Common myeloid progenitor, CD34-positive (primary cell): ENCODE data around the gene ELF2.
A peak's percentile ranks its signal among the peaks of the same experiment; 100 is the strongest.
"Not testable (repeated sequence)": the region's sequence is repeated elsewhere in the genome, so short reads cannot be mapped to it uniquely, and the experiment has no call there.

Source experiments
- CTCF ChIA-PET: fragments of 350-600 bp; sonication (Branson Sonifier 250); formaldehyde crosslinking; loops from one replicate; lab custom pipeline; 2021; ENCODE audit warnings: antibody characterized with exemption; lab: Charles Lee
- POLR2A ChIA-PET: fragments of 350-600 bp; sonication (Branson Sonifier 250); formaldehyde crosslinking; loops from one replicate; lab custom pipeline; 2021; ENCODE audit warnings: antibody characterized with exemption; lab: Charles Lee
- DNase-seq, 3 donors: peaks; one replicate each; pipeline versions ENCODE4 v3.0.0 to v3.0.0-alpha.2; 2013
- H3K27ac ChIP-seq, 2 experiments: 1 replicate in 1 of 2; 2 replicates in 1 of 2; pipeline ENCODE4 v1.7.0; 2013; ENCODE audit warnings: inconsistent platforms in 2 of 2, low read length in 2 of 2, mild to moderate bottlenecking in 2 of 2, low read depth in 1 of 2, moderate library complexity in 1 of 2; ENCODE audit not compliant: severe bottlenecking in 2 of 2, insufficient read depth in 1 of 2, poor library complexity in 1 of 2
- H3K27me3 ChIP-seq, 5 experiments: replicated peaks in 2 of 5; 1 replicate in 3 of 5; 2 replicates in 2 of 5; pipeline versions ENCODE4 v1.6.1 to v1.7.0; 2013; ENCODE audit warnings: low read length in 4 of 5, mild to moderate bottlenecking in 2 of 5, moderate library complexity in 2 of 5, inconsistent platforms in 1 of 5; ENCODE audit not compliant: insufficient read depth in 5 of 5, control insufficient read depth in 4 of 5
- H3K36me3 ChIP-seq, 4 experiments: 1 replicate in 2 of 4; 2 replicates in 2 of 4; pipeline versions ENCODE4 v1.6.1 to v1.7.0; 2013; ENCODE audit warnings: low read length in 3 of 4, control low read depth in 1 of 4, mild to moderate bottlenecking in 1 of 4; ENCODE audit not compliant: control insufficient read depth in 4 of 4, insufficient read depth in 4 of 4
- H3K4me1 ChIP-seq, 4 experiments: 1 replicate in 3 of 4; 2 replicates in 1 of 4; pipeline versions ENCODE4 v1.6.1 to v1.7.1; 2013; ENCODE audit warnings: low read length in 3 of 4, mild to moderate bottlenecking in 3 of 4, control low read depth in 1 of 4, inconsistent platforms in 1 of 4, moderate library complexity in 1 of 4; ENCODE audit not compliant: control insufficient read depth in 4 of 4, insufficient read depth in 4 of 4; ENCODE audit errors: control extremely low read depth in 1 of 4
- H3K4me3 ChIP-seq, 7 experiments: 1 replicate in 4 of 7; 2 replicates in 3 of 7; pipeline versions ENCODE4 v1.5.1 to v1.7.0; 2013; ENCODE audit warnings: mild to moderate bottlenecking in 7 of 7, low read length in 6 of 7, moderate library complexity in 6 of 7, inconsistent platforms in 2 of 7, low read depth in 2 of 7, control low read depth in 1 of 7; ENCODE audit not compliant: insufficient read depth in 4 of 7, control insufficient read depth in 1 of 7; ENCODE audit errors: extremely low read depth in 1 of 7
- H3K9me3 ChIP-seq, 5 experiments: 1 replicate in 4 of 5; 2 replicates in 1 of 5; pipeline versions ENCODE4 v1.6.1 to v1.7.1; 2013; ENCODE audit warnings: low read length in 4 of 5, mild to moderate bottlenecking in 2 of 5, inconsistent platforms in 1 of 5, low read depth in 1 of 5, moderate library complexity in 1 of 5; ENCODE audit not compliant: control insufficient read depth in 4 of 5, insufficient read depth in 2 of 5; ENCODE audit errors: control extremely low read depth in 1 of 5
- WGBS: methylation state at CpG from one replicate; pipeline ENCODE4 v1.1.5; 2013; ENCODE audit not compliant: insufficient coverage; 5-methylcytosine and 5-hydroxymethylcytosine counted together

ELF2 gene

DNA sequence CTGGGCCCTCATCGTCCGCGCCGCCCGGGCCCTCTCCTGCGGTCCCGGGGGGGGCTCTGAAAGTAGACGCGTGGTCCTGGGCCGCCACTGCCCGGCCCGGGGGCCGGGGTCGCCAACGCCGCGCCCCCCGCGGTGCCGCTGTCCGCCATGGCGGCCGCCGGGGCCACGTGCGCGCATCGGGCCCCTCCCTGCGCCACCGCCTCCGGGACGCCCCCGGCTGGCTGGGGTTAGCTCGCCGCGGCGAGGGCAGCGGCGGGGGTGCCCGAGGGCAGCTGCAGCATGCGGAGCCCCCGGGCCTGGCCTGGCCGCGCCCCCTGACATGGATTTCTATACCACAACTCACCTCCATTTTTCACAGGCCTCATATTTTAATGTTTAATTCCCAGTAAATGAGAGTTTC is 61.8 kb downstream of the ELF2 start:
- WGBS, result over 99% methylated on average over 21 of the region's 44 CpGs

DNA sequence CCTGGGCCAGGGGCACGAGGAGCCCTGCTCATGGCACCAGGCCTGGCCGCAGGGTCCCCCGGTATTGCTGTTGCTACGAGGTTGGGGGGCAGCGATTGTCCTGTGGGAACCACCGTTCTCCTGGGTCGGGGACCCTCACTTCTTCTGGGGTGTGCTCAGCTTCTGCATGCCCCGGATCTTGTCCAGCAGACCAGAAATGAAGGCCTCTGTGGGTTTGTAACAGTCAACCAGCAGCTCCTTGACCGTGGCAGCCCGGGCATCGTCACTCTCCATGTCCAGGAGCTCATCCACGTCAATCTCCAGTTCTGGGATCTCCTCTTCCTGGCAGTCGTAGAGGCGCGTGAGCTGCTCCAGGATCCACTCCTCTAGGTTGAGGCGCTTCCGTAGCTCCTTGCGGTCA is 62.2 kb downstream of the ELF2 start:
- POLR2A ChIA-PET, result not testable (repeated sequence)
- CTCF ChIA-PET, result interaction anchor here (0.6 to 1.0 kb wide), 3 partner anchors 11 to 74 kb away, joined by 3 read pairs; no protein-coding TSS in a partner anchor

More for the DNA sequence above, 61.8 kb downstream of the ELF2 start:
- H3K9me3 ChIP-seq, result no peaks in the 10 kb centered on the region
- no peak overlapping the region for H3K27ac ChIP-seq
- H3K27me3 ChIP-seq, result no peaks in the 10 kb centered on the region
- ChIA-PET CTCF (interaction anchor here (0.9 kb wide), 1 partner anchor 10 kb away, joined by 3 read pairs; no protein-coding TSS in a partner anchor), POLR2A (no interaction called here)
- no peaks in the 10 kb centered on the region for H3K4me1 ChIP-seq
- H3K4me3 ChIP-seq, result no peak overlapping the region
- H3K36me3 ChIP-seq, result peaks cover 9 to 31% (median 16%) of the 10 kb centered on the region in 4 experiments
- DNase-seq, result no peak

DNA sequence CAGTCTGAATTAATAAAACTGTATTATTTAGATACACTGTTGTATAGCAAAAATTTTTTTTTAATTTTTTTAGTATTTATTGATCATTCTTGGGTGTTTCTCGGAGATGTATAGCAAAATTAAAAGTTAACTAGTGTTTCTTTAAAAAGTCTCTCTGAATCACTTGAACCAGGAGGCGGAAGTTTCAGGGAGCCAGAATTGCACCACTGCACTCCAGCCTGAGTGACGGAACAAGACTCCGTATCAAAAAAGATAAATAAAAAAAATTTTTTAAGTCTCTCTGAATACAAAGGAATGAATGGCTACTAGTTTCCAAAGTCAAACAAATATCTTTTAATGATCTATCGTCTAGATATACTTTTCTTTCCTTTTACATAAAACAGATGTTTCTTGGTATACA is 64.4 kb downstream of the ELF2 start:
- no peaks in the 10 kb centered on the region for H3K4me1 ChIP-seq
- no CpG with 5 or more reads among the region's 5 CpGs for WGBS
- peaks cover 9 to 27% (median 13%) of the 10 kb centered on the region in 4 experiments for H3K36me3 ChIP-seq
- no peak overlapping the region for H3K27ac ChIP-seq
- CTCF ChIA-PET, result interaction anchor here (1.3 to 3.0 kb wide), 3 partner anchors 11 to 84 kb away, joined by 3 to 14 read pairs (median 6); no protein-coding TSS in a partner anchor
- H3K27me3 ChIP-seq, result no peaks in the 10 kb centered on the region
- H3K9me3 ChIP-seq, result no peaks in the 10 kb centered on the region
- POLR2A ChIA-PET, result no interaction called here
- DNase-seq, result no peak
- no peak overlapping the region for H3K4me3 ChIP-seq

More for the DNA sequence above, 62.2 kb downstream of the ELF2 start:
- peaks cover 9 to 31% (median 16%) of the 10 kb centered on the region in 4 experiments for H3K36me3 ChIP-seq
- not testable (repeated sequence) for H3K27ac ChIP-seq, DNase-seq, H3K9me3 ChIP-seq, H3K4me1 ChIP-seq, H3K27me3 ChIP-seq, H3K4me3 ChIP-seq
- WGBS, result over 99% methylated on average over 10 of the region's 18 CpGs

DNA sequence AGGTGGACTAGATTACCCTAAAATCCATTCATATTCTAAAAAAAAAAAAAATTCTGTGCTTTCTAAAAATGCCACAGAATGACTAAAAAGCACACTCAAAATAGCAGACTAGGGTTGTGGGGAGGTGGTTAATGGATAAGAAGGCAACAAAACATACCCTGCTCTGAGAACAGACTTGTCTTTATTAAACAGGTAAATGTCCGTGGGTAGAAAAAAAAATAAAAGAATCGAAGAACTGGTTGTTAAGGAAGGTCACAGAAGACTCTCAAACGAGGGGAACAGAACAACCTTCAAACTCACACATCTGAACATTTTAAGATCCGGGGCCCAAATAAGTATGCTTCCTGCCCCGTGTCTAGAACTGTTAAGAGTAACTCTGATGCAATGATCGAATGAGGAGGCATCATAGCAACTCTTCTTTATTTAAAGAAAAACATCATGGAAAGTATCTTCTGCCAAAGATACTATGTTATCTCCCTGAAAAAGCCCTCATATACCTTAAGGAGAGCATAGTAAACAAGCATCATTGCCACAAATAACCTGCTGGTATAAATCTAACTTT is 68.4 kb downstream of the ELF2 start:
- H3K27me3 ChIP-seq, result no peaks in the 10 kb centered on the region
- DNase-seq, result no peak
- H3K36me3 ChIP-seq, result peaks cover 0 to 6% (median 4%) of the 10 kb centered on the region in 4 experiments
- ChIA-PET CTCF (interaction anchor here (0.9 to 1.3 kb wide), 3 partner anchors 8 to 25 kb away, joined by 3 to 4 read pairs (median 3); no protein-coding TSS in a partner anchor), POLR2A (interaction anchor here (0.6 kb wide), 1 partner anchor 83 kb away, joined by 6 read pairs; no protein-coding TSS in a partner anchor)
- H3K27ac ChIP-seq, result no peak overlapping the region
- 94% methylated on average over 3 of the region's 6 CpGs for WGBS
- no peaks in the 10 kb centered on the region for H3K4me1 ChIP-seq
- no peaks in the 10 kb centered on the region for H3K9me3 ChIP-seq
- H3K4me3 ChIP-seq, result no peak overlapping the region

DNA sequence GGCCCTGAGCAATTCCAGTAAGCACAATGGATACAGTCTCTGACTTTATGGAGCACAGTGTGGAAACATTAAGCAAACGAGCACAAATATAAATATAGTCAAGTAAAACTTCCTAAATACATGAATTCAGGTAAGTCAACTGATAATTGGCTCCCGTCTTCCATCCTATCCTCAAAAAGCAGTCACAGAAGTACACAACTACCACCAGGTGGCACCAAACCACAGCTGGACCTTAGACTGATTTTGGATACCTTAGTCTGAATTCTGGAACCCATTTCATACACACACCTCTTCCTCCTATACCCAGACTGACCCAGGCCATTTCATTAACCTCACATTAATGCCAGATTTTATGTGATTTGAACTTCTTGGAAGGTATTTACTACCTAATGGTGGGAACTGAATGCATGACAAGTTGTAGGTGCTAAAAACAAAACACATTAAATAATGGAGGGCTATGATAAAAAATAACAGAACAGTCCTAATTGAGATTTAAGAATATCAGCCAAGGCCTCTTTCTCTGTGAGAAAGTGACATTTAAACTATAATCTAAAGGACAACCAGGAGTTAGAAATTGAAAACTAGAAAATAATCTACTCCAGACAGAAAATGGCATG is 77.5 kb downstream of the ELF2 start:
- DNase-seq, result peak; percentile 86 to 95 (median 91)
- ChIA-PET CTCF (interaction anchor here (0.8 to 6.7 kb wide), 23 partner anchors 9 to 432 kb away, joined by 3 to 33 read pairs (median 3); no protein-coding TSS in a partner anchor), POLR2A (interaction anchor here (0.6 kb wide), 2 partner anchors 74 to 251 kb away, joined by 3 to 8 read pairs; no protein-coding TSS in a partner anchor)
- Histone ChIP-seq H3K4me1 (peaks cover 0 to 2% (median 0%) of the 10 kb centered on the region in 4 experiments), H3K27ac (no peak overlapping the region), H3K9me3 (no peaks in the 10 kb centered on the region), H3K27me3 (no peaks in the 10 kb centered on the region), H3K36me3 (peaks cover 0 to 5% (median 2%) of the 10 kb centered on the region in 4 experiments), H3K4me3 (no peak overlapping the region)
- WGBS, result 9% methylated on average over 2 of the region's 2 CpGs

DNA sequence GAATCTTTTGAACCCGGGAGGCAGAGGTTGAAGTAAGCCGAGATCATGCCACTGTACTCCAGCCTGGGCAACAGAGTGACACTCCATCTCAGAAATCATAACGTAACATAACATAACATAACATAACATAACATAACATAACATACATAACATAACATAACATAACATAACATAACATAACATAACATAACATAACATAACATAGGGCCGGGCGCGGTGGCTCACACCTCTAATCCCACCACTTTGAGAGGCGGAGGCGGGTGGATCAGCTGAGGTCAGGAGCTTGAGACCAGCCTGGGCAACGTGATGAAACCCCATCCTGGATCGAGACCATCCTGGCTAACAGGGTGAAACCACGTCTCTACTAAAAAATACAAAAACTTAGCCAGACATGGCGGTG is 84.7 kb downstream of the ELF2 start:
- no peaks in the 10 kb centered on the region for H3K9me3 ChIP-seq
- no peaks in the 10 kb centered on the region for H3K27me3 ChIP-seq
- CTCF ChIA-PET, result interaction anchor here (1.4 kb wide), 1 partner anchor 136 kb away, joined by 4 read pairs; no protein-coding TSS in a partner anchor
- H3K36me3 ChIP-seq, result peaks cover 0 to 3% (median 0%) of the 10 kb centered on the region in 4 experiments
- no peak overlapping the region for H3K4me3 ChIP-seq
- 83% methylated on average over 7 of the region's 12 CpGs for WGBS
- H3K27ac ChIP-seq, result no peak overlapping the region
- DNase-seq, result no peak
- POLR2A ChIA-PET, result no interaction called here
- peaks cover 0 to 20% (median 10%) of the 10 kb centered on the region in 4 experiments for H3K4me1 ChIP-seq
